NCI-H2081 treated with DMSO at 0.1 percent for 48 hours (cell line): ENCODE measurements around the gene TMEM127.
"Not testable (repeated sequence)": the region's sequence is repeated elsewhere in the genome, so short reads cannot be mapped to it uniquely, and the experiment has no call there.

ENCODE experiments used
- DNase-seq: peaks from one replicate; lab custom pipeline; 2025; lab: John Stamatoyannopoulos, UW

The TMEM127 gene

GRCh38 chr2:96265840-96266679 is at the start of gene TMEM127, which contains the start of gene CIAO1:
TMEM127 (minus strand) TSS chr2:96265997; CDS start chr2:96265381, 616 bp downstream.
CIAO1 (plus strand) TSS chr2:96266225; CDS start chr2:96266351, 126 bp downstream.
- peak; percentile 90 for DNase-seq

- DNase-seq: no peak
Measured at GRCh38 chr2:96315005-96315399, 49.2 kb upstream of the TMEM127 start.

- no peak for DNase-seq
Measured at GRCh38 chr2:96308248-96308647, 42.5 kb upstream of the TMEM127 start.

GRCh38 chr2:96306370-96306769 is 40.6 kb upstream of the TMEM127 start:
- DNase-seq: no peak

GRCh38 chr2:96305979-96306308 is 40.1 kb upstream of the TMEM127 start:
- no peak for DNase-seq

GRCh38 chr2:96305091-96305978 is 39.5 kb upstream of the TMEM127 start, which contains the start of gene SNRNP200:
SNRNP200 (minus strand) TSS chr2:96305546; CDS start chr2:96305437, 109 bp downstream.
- DNase-seq: peak; percentile 36

- DNase-seq: no peak
Measured at GRCh38 chr2:96304606-96305005, 38.8 kb upstream of the TMEM127 start.

- DNase-seq: no peak
Measured at GRCh38 chr2:96301865-96302264, 36.1 kb upstream of the TMEM127 start.

GRCh38 chr2:96296925-96297324 is 31.1 kb upstream of the TMEM127 start:
- DNase-seq: no peak

GRCh38 chr2:96294271-96294670 is 28.5 kb upstream of the TMEM127 start:
- not testable (repeated sequence) for DNase-seq

GRCh38 chr2:96291751-96292150 is 26.0 kb upstream of the TMEM127 start:
- no peak for DNase-seq

GRCh38 chr2:96287273-96287856 is 21.6 kb upstream of the TMEM127 start:
- DNase-seq: no peak

- no peak for DNase-seq
Measured at GRCh38 chr2:96276787-96277499, 11.1 kb upstream of the TMEM127 start.

GRCh38 chr2:96274355-96275056 is 8.7 kb upstream of the TMEM127 start:
- DNase-seq: no peak

- DNase-seq: no peak
Measured at GRCh38 chr2:96273763-96274162, 8.0 kb upstream of the TMEM127 start.

- no peak for DNase-seq
Measured at GRCh38 chr2:96271995-96272394, 6.2 kb upstream of the TMEM127 start.

- no peak for DNase-seq
Measured at GRCh38 chr2:96267159-96267971, 1.6 kb upstream of the TMEM127 start.

GRCh38 chr2:96265349-96265839 is 403 bp downstream of the TMEM127 start:
- DNase-seq: no peak

GRCh38 chr2:96264656-96265348 is 995 bp downstream of the TMEM127 start:
- no peak for DNase-seq
